SH-SY5Y (cell line): Measurements from ENCODE around the gene CARD18.

Experiments
- GATA2 ChIP-seq: IDR thresholded peaks from 2 replicates; pipeline ENCODE4 v1.6.1; 2011; ENCODE audit warnings: mild to moderate bottlenecking, low read depth, low read length
- GATA3 ChIP-seq: IDR thresholded peaks from 2 replicates; pipeline ENCODE4 v1.6.1; 2011; ENCODE audit warnings: low read depth, mild to moderate bottlenecking, low read length, moderate library complexity

GRCh38 chr11:105100206-105100605, 39.4 kb downstream of the CARD18 start:
- no peak for TF ChIP-seq GATA2
- no peak for TF ChIP-seq GATA3
